Kidney capillary endothelial cell (primary cell): ENCODE measurements around the gene CHST3.
"Not testable (repeated sequence)": the region's sequence is repeated elsewhere in the genome, so short reads cannot be mapped to it uniquely, and the experiment has no call there.

Experiments
- DNase-seq: peaks from one replicate; pipeline ENCODE4 v3.0.0-alpha.2; 2018; ENCODE audit warnings: low spot score

CHST3 gene

DNA sequence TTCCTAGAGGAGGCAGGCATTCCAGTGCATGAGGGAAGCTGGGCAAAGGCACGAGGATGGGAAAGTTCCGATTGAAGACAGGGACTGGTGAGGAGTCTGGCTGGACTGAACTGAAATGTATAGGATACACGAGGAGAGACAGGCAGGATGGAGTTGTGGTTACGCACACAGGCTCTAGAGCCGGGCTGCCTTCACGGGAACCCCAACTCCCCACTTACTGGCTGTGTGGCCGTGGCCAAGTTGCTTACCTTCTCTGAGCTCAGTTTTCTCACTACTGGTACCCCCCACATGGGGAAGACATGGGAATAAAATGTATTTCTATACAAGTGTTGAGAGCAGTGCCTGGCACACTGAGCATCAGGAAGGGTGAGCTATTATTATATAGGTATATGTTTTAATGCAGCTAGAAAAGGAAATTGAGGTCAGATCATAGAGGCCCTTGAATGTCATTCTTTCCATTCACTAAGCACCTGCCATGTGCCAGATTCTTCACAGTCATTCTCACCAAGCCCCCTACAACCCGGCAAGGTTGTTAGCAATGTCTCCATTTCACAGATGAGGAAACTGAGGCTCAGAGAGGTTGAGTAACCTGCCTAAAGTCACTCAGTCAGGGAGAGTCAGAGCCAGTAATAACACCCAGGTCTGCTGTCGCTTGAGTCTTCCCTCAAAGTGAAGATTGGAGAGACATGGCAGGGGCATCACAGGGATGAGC lies 9.7 kb downstream of the CHST3 start:
- no peak for DNase-seq

- peak; percentile 59 for DNase-seq
Observed at GRCh38 chr10:71974489-71975021, 10.4 kb downstream of the CHST3 start.

DNA sequence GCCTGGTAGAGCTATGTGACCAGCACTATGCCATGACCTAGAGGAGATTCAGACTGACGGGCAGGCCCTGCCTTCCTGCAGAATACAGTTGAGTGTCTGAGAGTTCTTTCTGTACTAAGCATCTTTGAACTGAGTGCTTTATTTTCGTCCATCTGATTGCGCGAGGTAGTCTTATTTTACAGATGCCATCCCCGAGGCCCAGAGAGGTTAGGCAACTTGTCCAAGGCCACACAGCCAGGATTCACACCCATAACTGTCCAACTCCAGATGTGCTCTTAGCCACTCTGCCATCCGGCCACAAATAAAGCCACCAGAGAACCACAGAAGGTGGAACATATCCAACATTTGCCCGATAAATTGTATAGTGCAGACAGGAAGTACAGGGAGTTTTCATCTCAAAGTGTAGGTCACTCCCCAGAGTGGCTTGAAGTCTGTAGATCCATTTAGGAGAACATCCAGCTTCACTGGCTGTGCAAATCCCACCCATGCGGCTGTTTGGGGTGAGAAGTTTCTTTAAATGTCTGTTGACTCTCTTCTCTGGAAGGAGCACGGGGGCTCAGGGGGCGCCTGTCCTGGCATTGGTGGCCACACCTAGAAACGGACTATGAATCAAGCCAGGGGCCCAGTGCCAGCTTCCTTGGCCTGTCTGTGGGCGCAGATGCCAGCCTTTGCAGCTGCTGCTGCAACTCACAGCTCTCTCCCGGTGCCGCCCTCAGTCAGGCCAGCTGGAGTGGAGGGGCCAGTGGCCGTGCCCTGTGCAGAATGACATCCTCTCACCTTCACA lies 11.1 kb downstream of the CHST3 start:
- DNase-seq = no peak

- DNase-seq = peak; percentile 32
Observed at GRCh38 chr10:71975871-71976725, 11.9 kb downstream of the CHST3 start.

- DNase-seq = not testable (repeated sequence)
Observed at GRCh38 chr10:71977614-71977903, 13.4 kb downstream of the CHST3 start.

DNA sequence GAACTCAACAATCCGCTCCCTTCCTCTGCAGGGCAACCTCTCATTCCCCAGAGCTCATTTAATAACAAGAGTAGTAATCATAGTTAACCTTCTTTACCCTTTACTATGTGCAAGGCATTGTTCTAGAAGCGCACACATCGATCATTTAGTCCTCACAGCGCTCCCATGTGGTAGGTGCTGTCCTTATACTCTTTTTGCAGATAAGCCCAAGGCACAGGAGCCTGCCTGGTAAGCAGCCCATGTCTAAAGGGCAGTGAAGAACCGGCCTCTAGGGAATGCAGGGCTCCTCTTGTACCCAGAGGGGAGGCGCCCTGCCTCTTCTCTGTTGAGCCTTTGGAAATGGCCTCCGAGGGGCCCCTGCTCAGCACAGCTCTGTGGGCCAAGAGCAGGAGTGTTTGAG lies 14.3 kb downstream of the CHST3 start:
- no peak for DNase-seq

GRCh38 chr10:71978988-71979691 lies 14.9 kb downstream of the CHST3 start:
- DNase-seq = no peak

GRCh38 chr10:71979692-71980062 lies 15.5 kb downstream of the CHST3 start:
- DNase-seq = no peak

GRCh38 chr10:71980181-71981014 lies 16.2 kb downstream of the CHST3 start:
- DNase-seq = no peak

GRCh38 chr10:71981015-71981875 lies 17.1 kb downstream of the CHST3 start:
- DNase-seq = no peak

GRCh38 chr10:71981876-71982230 lies 17.7 kb downstream of the CHST3 start:
- no peak for DNase-seq

- DNase-seq = no peak
Observed at GRCh38 chr10:71982269-71983178, 18.3 kb downstream of the CHST3 start.

DNA sequence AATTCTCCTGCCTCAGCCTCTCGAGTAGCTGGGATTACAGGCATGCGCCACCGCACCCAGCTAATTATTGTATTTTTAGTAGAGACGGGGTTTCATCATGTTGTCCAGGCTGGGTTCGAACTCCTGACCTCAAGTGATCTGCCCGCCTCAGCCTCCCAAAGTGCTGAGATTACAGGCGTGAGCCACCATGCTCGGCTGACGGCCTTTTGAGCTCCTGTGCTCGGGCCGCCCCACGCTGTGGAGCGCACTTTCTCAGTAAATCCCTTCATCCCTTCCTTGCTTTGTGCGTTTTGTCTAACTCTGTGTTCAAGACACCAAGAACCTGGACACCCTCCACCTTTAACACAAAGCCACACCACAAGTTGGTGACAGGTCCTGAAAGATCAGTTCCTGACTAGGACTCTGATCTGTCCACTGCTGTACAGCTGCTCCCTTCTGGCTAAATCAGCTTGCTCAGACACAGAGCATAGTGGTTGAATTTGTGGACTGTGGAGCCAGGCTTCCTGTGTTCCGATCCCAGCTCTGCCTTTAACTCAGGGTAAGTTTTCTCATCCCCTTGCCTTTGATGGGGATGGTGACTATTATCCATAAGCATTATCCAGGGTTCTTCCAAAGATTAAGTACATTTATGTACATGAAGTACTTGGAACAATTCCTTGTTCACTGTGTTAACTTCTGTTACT lies 20.1 kb downstream of the CHST3 start:
- DNase-seq = no peak

GRCh38 chr10:71984809-71985388 lies 20.7 kb downstream of the CHST3 start:
- DNase-seq = no peak

- no peak for DNase-seq
Observed at GRCh38 chr10:71985542-71986250, 21.5 kb downstream of the CHST3 start.

GRCh38 chr10:71988895-71989294 lies 24.7 kb downstream of the CHST3 start:
- DNase-seq = not testable (repeated sequence)

DNA sequence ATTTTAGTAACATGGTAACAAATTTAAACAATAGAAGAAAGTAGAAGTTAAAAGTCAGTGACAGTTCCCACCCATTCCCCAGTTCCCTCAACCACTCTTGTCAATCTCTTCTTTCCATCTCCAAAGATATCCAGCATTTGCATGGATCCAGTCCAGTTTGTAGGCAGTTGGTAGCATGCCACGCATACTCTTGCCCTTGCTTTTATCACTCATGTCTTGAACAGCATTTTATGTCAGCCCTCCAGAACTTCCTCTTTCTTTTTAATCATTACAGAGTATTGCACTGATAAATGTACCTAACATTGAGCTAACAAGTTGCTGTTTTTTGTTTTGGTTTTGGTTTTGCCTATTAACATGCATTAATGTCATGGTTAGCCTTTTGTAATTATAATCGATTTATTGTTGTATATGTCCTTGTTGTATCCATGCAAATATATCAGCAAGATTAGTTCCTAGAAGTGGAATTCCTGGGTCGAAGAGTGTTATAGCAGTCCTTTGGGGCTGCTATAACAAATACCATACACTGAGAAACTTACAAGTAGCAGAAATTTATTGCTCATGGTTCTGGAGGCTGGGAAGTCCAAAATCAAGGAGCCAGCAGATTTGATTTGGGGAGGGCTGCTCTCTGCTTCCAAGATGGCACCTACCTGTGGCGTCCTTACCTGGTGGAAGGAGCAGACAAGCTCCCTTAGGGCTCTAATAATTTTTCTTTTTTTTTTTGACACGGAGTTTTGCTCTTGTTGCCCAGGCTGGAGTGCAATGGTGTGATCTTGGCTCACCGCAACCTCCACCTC lies 25.7 kb downstream of the CHST3 start:
- no peak for DNase-seq
